WTC11 (cell line): ENCODE data around the gene HAPLN1. TPM values are rescaled to one million over a fixed set of nuclear protein-coding genes. Genes with fewer than 3 reads are reported as not detected.
A peak's percentile ranks its signal among the peaks of the same experiment; 100 is the strongest.

Source experiments
- ATAC-seq: fragments of 200-7000 bp; cut with Tn5 transposase; 2 replicates; pipeline ENCODE4 v1.10.0; 2021; ENCODE audit warnings: mild to moderate bottlenecking, moderate library complexity
- CTCF ChIA-PET: fragments of 300-600 bp; sonication (Branson Sonifier 250); formaldehyde crosslinking; loops from one replicate; lab custom pipeline; 2021; ENCODE audit warnings: antibody characterized with exemption; lab: Charles Lee
- POLR2A ChIA-PET: fragments of 350-600 bp; sonication (Branson Sonifier 250); formaldehyde crosslinking; loops from one replicate; lab custom pipeline; 2021; ENCODE audit warnings: antibody characterized with exemption; lab: Charles Lee
- DNase-seq: peaks from one replicate; pipeline ENCODE4 v3.0.0; 2021; ENCODE audit warnings: low spot score
- H3K27ac Mint-ChIP-seq: 2 replicates; pipeline ENCODE4 v1.8.0; 2021; ENCODE audit warnings: mixed read lengths
- H3K27me3 Mint-ChIP-seq: 2 replicates; pipeline ENCODE4 v1.8.0; 2021; ENCODE audit warnings: low read depth, mild to moderate bottlenecking, moderate library complexity, mixed read lengths
- H3K36me3 Mint-ChIP-seq: 2 replicates; pipeline ENCODE4 v1.8.0; 2021; ENCODE audit warnings: mixed read lengths
- H3K4me1 Mint-ChIP-seq: 2 replicates; pipeline ENCODE4 v1.8.0; 2022; ENCODE audit warnings: mixed read lengths
- H3K4me3 Mint-ChIP-seq: 2 replicates; pipeline ENCODE4 v1.8.0; 2021; ENCODE audit warnings: mild to moderate bottlenecking, moderate library complexity, mixed read lengths
- H3K9me3 Mint-ChIP-seq: 2 replicates; pipeline ENCODE4 v1.8.0; 2021; ENCODE audit warnings: mixed read lengths
- ATF1 ChIP-seq: sonication (generic); formaldehyde crosslinking; IDR thresholded peaks from 2 replicates; pipeline ENCODE4 v1.8.1; 2023; ENCODE audit warnings: mild to moderate bottlenecking, moderate library complexity, missing genetic modification reagents
- E2F1 ChIP-seq: sonication (generic); formaldehyde crosslinking; IDR thresholded peaks from 2 replicates; pipeline ENCODE4 v1.8.0; 2022; ENCODE audit warnings: mild to moderate bottlenecking, missing genetic modification reagents
- FOXJ3 ChIP-seq: sonication (generic); formaldehyde crosslinking; IDR thresholded peaks from 2 replicates; pipeline ENCODE4 v1.9.0; 2021; ENCODE audit warnings: missing genetic modification reagents, mild to moderate bottlenecking, borderline replicate concordance
- FOXK1 ChIP-seq: sonication (generic); formaldehyde crosslinking; IDR thresholded peaks from 2 replicates; pipeline ENCODE4 v1.8.0; 2022; ENCODE audit warnings: mild to moderate bottlenecking, moderate library complexity, missing genetic modification reagents
- FOXP1 ChIP-seq: sonication (generic); formaldehyde crosslinking; IDR thresholded peaks from 2 replicates; pipeline ENCODE4 v1.8.0; 2022; ENCODE audit warnings: missing genetic modification reagents, mild to moderate bottlenecking, moderate library complexity, borderline replicate concordance
- IRF2 ChIP-seq: sonication (generic); formaldehyde crosslinking; IDR thresholded peaks from 2 replicates; pipeline ENCODE4 v1.8.0; 2022; ENCODE audit warnings: low read depth, missing genetic modification reagents, borderline replicate concordance
- NFATC4 ChIP-seq: fragments of 250-450 bp; sonication (Bioruptor Pico); IDR thresholded peaks from 2 replicates; pipeline ENCODE4 v1.9.0; 2021; ENCODE audit warnings: mild to moderate bottlenecking
- OVOL2 ChIP-seq: fragments of 250-450 bp; sonication (Bioruptor Pico); IDR thresholded peaks from 2 replicates; pipeline ENCODE4 v1.9.0; 2021; ENCODE audit warnings: mild to moderate bottlenecking, borderline replicate concordance
- TEAD4 ChIP-seq: sonication (generic); formaldehyde crosslinking; IDR thresholded peaks from 2 replicates; pipeline ENCODE4 v1.8.0; 2022; ENCODE audit warnings: mild to moderate bottlenecking, missing genetic modification reagents
- TP53 ChIP-seq: sonication (generic); formaldehyde crosslinking; IDR thresholded peaks from 2 replicates; pipeline ENCODE4 v1.8.1; 2023; ENCODE audit warnings: mild to moderate bottlenecking, missing genetic modification reagents
- ZNF138 ChIP-seq: sonication (generic); formaldehyde crosslinking; conservative IDR thresholded peaks from 2 replicates; pipeline ENCODE4 v1.8.1; 2022; ENCODE audit warnings: mild to moderate bottlenecking, moderate library complexity, missing genetic modification reagents
- ZNF232 ChIP-seq: sonication (generic); formaldehyde crosslinking; IDR thresholded peaks from 2 replicates; pipeline ENCODE4 v1.8.0; 2022; ENCODE audit warnings: mild to moderate bottlenecking, missing genetic modification reagents
- ZNF512 ChIP-seq: sonication (generic); formaldehyde crosslinking; IDR thresholded peaks from 2 replicates; pipeline ENCODE4 v1.8.1; 2022; ENCODE audit warnings: missing genetic modification reagents, borderline replicate concordance
- ZNF532 ChIP-seq: fragments of 250-450 bp; sonication (Bioruptor Pico); IDR thresholded peaks from 2 replicates; pipeline ENCODE4 v1.9.0; 2021; ENCODE audit warnings: mild to moderate bottlenecking, borderline replicate concordance
- ZNF671 ChIP-seq: fragments of 250-450 bp; sonication (Bioruptor Pico); IDR thresholded peaks from 2 replicates; pipeline ENCODE4 v1.8.0; 2021; ENCODE audit warnings: mild to moderate bottlenecking
- ZSCAN18 ChIP-seq: fragments of 250-450 bp; sonication (Bioruptor Pico); IDR thresholded peaks from 2 replicates; pipeline ENCODE4 v2.1.2; 2022; ENCODE audit warnings: mild to moderate bottlenecking, moderate library complexity
- total RNA-seq: library from RNA; stranded (reverse); gene quantifications from 3 replicates; pipeline ENCODE4 v1.2.3, GENCODE V29; 2021
- TF ChIP-seq, protein P1 (sequence below): sonication (generic); formaldehyde crosslinking; IDR thresholded peaks from 2 replicates; pipeline ENCODE4 v1.8.1; 2022; ENCODE audit warnings: low read depth, mild to moderate bottlenecking, moderate library complexity, missing genetic modification reagents, borderline replicate concordance
- TF ChIP-seq, protein P2 (sequence below): sonication (generic); formaldehyde crosslinking; IDR thresholded peaks from 2 replicates; pipeline ENCODE4 v1.8.1; 2023; ENCODE audit warnings: mild to moderate bottlenecking, missing genetic modification reagents
- TF ChIP-seq, protein P3 (sequence below): sonication (generic); formaldehyde crosslinking; IDR thresholded peaks from 2 replicates; pipeline ENCODE4 v1.8.1; 2022; ENCODE audit warnings: mild to moderate bottlenecking, moderate library complexity, missing genetic modification reagents

The HAPLN1 gene
- total RNA-seq, 1 experiment from 2014 or later = 9.4 TPM

DNA sequence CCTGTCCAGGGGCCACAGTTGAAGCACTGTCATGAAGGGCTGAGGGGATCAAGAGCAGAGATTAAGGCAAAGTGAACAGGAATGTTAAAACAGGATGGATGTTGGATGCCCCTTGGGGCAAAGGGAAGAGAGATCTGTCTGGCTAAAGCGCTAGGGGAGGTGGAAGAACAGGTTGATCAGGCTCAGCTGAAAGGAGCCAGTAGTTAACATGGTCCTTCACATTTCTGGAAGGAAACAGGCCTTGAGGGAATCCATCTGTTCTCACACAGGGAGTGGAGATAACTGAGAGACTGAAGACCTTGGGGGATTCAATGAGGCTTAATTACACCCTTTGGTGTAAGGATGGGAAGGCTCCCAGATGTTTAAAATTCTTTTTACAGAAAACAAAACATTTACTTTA is 5.8 kb downstream of the HAPLN1 start:
- peaks cover 63% of the 10 kb centered on the region for H3K4me1 Mint-ChIP-seq
- CTCF ChIA-PET = no interaction called here
- DNase-seq = peak; percentile 17
- H3K27ac Mint-ChIP-seq = peak overlapping the region; percentile 72
- no peak overlapping the region for H3K4me3 Mint-ChIP-seq
- ATAC-seq = peak; percentile 74
- POLR2A ChIA-PET = no interaction called here
- H3K27me3 Mint-ChIP-seq = no peaks in the 10 kb centered on the region
- no peaks in the 10 kb centered on the region for H3K9me3 Mint-ChIP-seq
- H3K36me3 Mint-ChIP-seq = no peaks in the 10 kb centered on the region
- TF ChIP-seq, protein P1, sequence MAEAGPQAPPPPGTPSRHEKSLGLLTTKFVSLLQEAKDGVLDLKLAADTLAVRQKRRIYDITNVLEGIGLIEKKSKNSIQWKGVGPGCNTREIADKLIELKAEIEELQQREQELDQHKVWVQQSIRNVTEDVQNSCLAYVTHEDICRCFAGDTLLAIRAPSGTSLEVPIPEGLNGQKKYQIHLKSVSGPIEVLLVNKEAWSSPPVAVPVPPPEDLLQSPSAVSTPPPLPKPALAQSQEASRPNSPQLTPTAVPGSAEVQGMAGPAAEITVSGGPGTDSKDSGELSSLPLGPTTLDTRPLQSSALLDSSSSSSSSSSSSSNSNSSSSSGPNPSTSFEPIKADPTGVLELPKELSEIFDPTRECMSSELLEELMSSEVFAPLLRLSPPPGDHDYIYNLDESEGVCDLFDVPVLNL (CRISPR knock-in tag) = no peak
- no peak for TF ChIP-seq ATF1 (CRISPR knock-in tag)
- TF ChIP-seq ZNF232 (CRISPR knock-in tag) = no peak
- no peak for TF ChIP-seq IRF2 (CRISPR knock-in tag)
- no peak for TF ChIP-seq ZSCAN18
- TF ChIP-seq ZNF138 (CRISPR knock-in tag) = no peak
- TF ChIP-seq TP53 (CRISPR knock-in tag) = no peak
- no peak for TF ChIP-seq NFATC4 (CRISPR knock-in tag)
- no peak for TF ChIP-seq ZNF671 (CRISPR knock-in tag)
- no peak for TF ChIP-seq FOXK1 (CRISPR knock-in tag)
- TF ChIP-seq E2F1 (CRISPR knock-in tag) = no peak
- TF ChIP-seq, protein P2, sequence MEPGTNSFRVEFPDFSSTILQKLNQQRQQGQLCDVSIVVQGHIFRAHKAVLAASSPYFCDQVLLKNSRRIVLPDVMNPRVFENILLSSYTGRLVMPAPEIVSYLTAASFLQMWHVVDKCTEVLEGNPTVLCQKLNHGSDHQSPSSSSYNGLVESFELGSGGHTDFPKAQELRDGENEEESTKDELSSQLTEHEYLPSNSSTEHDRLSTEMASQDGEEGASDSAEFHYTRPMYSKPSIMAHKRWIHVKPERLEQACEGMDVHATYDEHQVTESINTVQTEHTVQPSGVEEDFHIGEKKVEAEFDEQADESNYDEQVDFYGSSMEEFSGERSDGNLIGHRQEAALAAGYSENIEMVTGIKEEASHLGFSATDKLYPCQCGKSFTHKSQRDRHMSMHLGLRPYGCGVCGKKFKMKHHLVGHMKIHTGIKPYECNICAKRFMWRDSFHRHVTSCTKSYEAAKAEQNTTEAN (CRISPR knock-in tag) = no peak
- no peak for TF ChIP-seq ZNF512
- TF ChIP-seq OVOL2 (CRISPR knock-in tag) = no peak
- no peak for TF ChIP-seq FOXP1 (CRISPR knock-in tag)
- TF ChIP-seq ZNF532 (CRISPR knock-in tag) = no peak
- TF ChIP-seq, protein P3, sequence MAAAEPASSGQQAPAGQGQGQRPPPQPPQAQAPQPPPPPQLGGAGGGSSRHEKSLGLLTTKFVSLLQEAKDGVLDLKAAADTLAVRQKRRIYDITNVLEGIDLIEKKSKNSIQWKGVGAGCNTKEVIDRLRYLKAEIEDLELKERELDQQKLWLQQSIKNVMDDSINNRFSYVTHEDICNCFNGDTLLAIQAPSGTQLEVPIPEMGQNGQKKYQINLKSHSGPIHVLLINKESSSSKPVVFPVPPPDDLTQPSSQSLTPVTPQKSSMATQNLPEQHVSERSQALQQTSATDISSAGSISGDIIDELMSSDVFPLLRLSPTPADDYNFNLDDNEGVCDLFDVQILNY = no peak
- no peak for TF ChIP-seq TEAD4 (CRISPR knock-in tag)
- no peak for TF ChIP-seq FOXJ3
